HL-60 (cell line): Measurements from ENCODE around the gene JAK1.

Experiments
- CTCF ChIP-seq: IDR thresholded peaks from one replicate; pipeline ENCODE4 v1.5.1; 2011; ENCODE audit warnings: low read length, control low read depth, inconsistent platforms; ENCODE audit not compliant: insufficient read depth
- GABPA ChIP-seq: IDR thresholded peaks from 2 replicates; pipeline ENCODE4 v1.6.1; 2012; ENCODE audit warnings: low read depth
- POLR2AphosphoS5 ChIP-seq: IDR thresholded peaks from 2 replicates; pipeline ENCODE4 v1.6.1; 2012; ENCODE audit warnings: low read depth
- REST ChIP-seq: IDR thresholded peaks from 2 replicates; pipeline ENCODE4 v1.6.1; 2012; ENCODE audit warnings: low read depth; ENCODE audit not compliant: insufficient replicate concordance

GRCh38 chr1:65006806-65007205 is 40.5 kb upstream of the JAK1 start:
- TF ChIP-seq CTCF (no peak), POLR2AphosphoS5 (no peak), REST (no peak), GABPA (no peak)
